Ovary (tissue), 3 donors: ENCODE results near the gene CCBE1.

Experiments used
- CTCF ChIP-seq, 3 donors: fragments of 450-650 bp in 2 of 3; fragments of 200-600 bp in 1 of 3; IDR thresholded peaks; one replicate each; pipeline versions ENCODE4 v1.5.1 to v1.8.0; 2016 to 2022; ENCODE audit warnings: antibody characterized with exemption in 3 of 3, mild to moderate bottlenecking in 1 of 3
- POLR2A ChIP-seq: fragments of 450-650 bp; IDR thresholded peaks from one replicate; pipeline ENCODE4 v1.6.1; 2017; ENCODE audit warnings: antibody characterized with exemption, mild to moderate bottlenecking, moderate library complexity
- donor health status: DM: no; HTN: no; CAD: no.

GRCh38 chr18:59607078-59607379 is 90.2 kb downstream of the CCBE1 start:
- TF ChIP-seq CTCF (IDR thresholded peaks at IDR 0.05) (no peak), POLR2A (no peak)
